Astrocyte (in vitro differentiated cells and primary cell): ENCODE measurements around the gene FAM240A.

Experiments used
- EZH2 ChIP-seq: IDR thresholded peaks from 2 replicates; pipeline ENCODE4 v1.6.1; 2012; ENCODE audit warnings: mild to moderate bottlenecking, low read length, inconsistent platforms; ENCODE audit not compliant: insufficient read depth
- TF ChIP-seq, protein P1 (sequence below): IDR thresholded peaks from 2 replicates; pipeline ENCODE4 v1.5.1; 2011; ENCODE audit warnings: low read depth, mild to moderate bottlenecking, inconsistent platforms, low read length, moderate library complexity; ENCODE audit not compliant: insufficient read depth

DNA sequence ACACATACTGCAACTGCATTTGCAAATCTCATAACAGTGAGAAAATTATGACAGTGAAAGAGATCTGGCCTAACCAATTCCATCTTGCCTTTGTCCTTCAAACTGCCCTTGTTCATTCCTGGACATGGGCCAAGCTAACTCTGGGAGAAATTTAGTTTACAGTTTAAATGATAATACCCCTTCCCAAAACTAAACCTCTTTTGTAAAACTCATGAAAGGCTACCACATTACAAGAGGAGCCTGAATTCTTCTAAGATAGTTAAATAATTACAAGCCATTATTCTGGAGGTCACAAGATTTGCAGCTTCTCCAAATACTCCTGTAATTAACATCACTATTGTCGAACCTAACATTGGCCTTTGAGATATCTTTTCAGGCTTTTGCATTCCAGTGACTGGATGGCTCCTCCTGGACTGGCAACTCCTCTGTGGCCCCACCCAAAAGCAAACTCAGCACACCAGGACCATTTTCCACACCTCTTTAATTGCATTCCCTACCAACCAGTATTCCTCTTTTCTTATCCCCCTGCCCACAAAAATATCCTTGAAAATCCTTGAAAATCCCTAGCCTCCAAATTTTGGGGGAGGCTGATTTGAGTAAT is 8.8 kb upstream of the FAM240A start:
- TF ChIP-seq, protein P1, sequence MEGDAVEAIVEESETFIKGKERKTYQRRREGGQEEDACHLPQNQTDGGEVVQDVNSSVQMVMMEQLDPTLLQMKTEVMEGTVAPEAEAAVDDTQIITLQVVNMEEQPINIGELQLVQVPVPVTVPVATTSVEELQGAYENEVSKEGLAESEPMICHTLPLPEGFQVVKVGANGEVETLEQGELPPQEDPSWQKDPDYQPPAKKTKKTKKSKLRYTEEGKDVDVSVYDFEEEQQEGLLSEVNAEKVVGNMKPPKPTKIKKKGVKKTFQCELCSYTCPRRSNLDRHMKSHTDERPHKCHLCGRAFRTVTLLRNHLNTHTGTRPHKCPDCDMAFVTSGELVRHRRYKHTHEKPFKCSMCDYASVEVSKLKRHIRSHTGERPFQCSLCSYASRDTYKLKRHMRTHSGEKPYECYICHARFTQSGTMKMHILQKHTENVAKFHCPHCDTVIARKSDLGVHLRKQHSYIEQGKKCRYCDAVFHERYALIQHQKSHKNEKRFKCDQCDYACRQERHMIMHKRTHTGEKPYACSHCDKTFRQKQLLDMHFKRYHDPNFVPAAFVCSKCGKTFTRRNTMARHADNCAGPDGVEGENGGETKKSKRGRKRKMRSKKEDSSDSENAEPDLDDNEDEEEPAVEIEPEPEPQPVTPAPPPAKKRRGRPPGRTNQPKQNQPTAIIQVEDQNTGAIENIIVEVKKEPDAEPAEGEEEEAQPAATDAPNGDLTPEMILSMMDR: no peak
- TF ChIP-seq EZH2: no peak
